ENCODE data around the gene NPAS2.

DNA sequence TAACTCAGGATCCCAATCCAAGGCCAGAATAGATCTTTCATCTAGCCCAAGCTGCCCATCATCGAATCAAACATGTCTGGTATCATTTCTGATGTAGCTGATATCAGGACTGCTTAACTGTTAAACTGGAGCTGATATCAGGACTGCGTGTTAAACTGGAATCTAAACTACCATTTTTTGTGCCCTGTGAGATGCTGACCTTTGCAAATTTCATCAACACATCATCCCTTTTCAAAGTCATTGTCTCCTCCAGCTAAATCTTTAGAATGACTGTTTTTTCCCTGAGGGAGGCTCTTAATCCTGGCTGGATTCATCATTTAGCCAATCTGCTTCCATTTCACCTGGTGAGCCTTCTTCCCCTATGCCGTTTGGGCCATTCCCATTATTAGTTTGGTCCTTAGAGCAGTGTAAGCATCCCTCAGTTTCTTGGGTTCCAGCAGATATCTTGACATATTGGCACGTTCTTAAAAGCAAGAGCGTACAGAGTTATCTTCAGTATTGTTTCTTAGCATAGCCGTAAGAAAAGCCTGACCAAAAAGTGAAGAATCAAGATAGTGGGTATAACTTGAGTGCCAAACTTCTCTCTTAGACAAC lies 194.4 kb downstream of the NPAS2 start:
- no peak for TF ChIP-seq CTCF (conservative IDR thresholded peaks at IDR 0.05; ENCODE audit: low read length)
- TF ChIP-seq EZH2phosphoT487 (IDR thresholded peaks at IDR 0.05; ENCODE audit: borderline replicate concordance), result no peak

Data from Loucy (cell line).